Osteoblast (primary cell): ENCODE data around the gene NAT14. TPM values are rescaled to one million over a fixed set of nuclear protein-coding genes. Genes with fewer than 3 reads are reported as not detected.

Source experiments
- DNase-seq: peaks from one replicate; pipeline ENCODE4 v3.0.0; 2011; ENCODE audit warnings: low spot score, mixed read lengths; ENCODE audit not compliant: insufficient read length; ENCODE audit errors: missing footprints
- H2AFZ ChIP-seq: 2 replicates; pipeline ENCODE4 v1.6.0; 2011; ENCODE audit warnings: mild to moderate bottlenecking, low read length
- H3K27ac ChIP-seq: 2 replicates; pipeline ENCODE4 v1.5.1; 2011; ENCODE audit warnings: mild to moderate bottlenecking, low read depth, low read length, moderate library complexity
- H3K27me3 ChIP-seq: 2 replicates; pipeline ENCODE4 v1.6.0; 2012; ENCODE audit warnings: mild to moderate bottlenecking, control low read depth, inconsistent platforms, low read length, moderate library complexity; ENCODE audit not compliant: insufficient read depth
- H3K36me3 ChIP-seq: 2 replicates; pipeline ENCODE4 v1.5.1; 2011; ENCODE audit warnings: mild to moderate bottlenecking, low read length, control low read depth, moderate library complexity; ENCODE audit not compliant: insufficient read depth
- H3K4me1 ChIP-seq: 2 replicates; pipeline ENCODE4 v1.5.1; 2011; ENCODE audit warnings: mild to moderate bottlenecking, low read length, control low read depth, moderate library complexity; ENCODE audit not compliant: insufficient read depth
- H3K4me2 ChIP-seq: 2 replicates; pipeline ENCODE4 v1.6.0; 2011; ENCODE audit warnings: mild to moderate bottlenecking, low read length; ENCODE audit not compliant: insufficient read depth
- H3K4me3 ChIP-seq: fragments of 200-600 bp; sonication (generic); 3 replicates; pipeline ENCODE4 v1.5.1; 2012; ENCODE audit warnings: mild to moderate bottlenecking, low read length, inconsistent platforms; ENCODE audit not compliant: insufficient read depth
- H3K79me2 ChIP-seq: 2 replicates; pipeline ENCODE4 v1.6.0; 2012; ENCODE audit warnings: mild to moderate bottlenecking, low read length, control low read depth, inconsistent platforms; ENCODE audit not compliant: insufficient read depth
- H3K9me3 ChIP-seq: 2 replicates; pipeline ENCODE4 v1.5.1; 2011; ENCODE audit warnings: low read depth, low read length, control low read depth
- H4K20me1 ChIP-seq: 2 replicates; pipeline ENCODE4 v1.6.0; 2012; ENCODE audit warnings: mild to moderate bottlenecking, low read length, control low read depth; ENCODE audit not compliant: insufficient read depth
- total RNA-seq: library from RNA; depleted of rRNA; stranded (reverse); fragments of >200 nt; gene quantifications from 2 replicates; pipeline ENCODE4 v1.2.3, GENCODE V29; 2012
- TF ChIP-seq, protein P1 (sequence below): IDR thresholded peaks from 2 replicates; pipeline ENCODE4 v1.5.1; 2011; ENCODE audit warnings: mild to moderate bottlenecking, low read depth, low read length, moderate library complexity; ENCODE audit errors: extremely low read depth

Gene NAT14
- total RNA-seq, 1 donor, result 11.2 TPM

DNA sequence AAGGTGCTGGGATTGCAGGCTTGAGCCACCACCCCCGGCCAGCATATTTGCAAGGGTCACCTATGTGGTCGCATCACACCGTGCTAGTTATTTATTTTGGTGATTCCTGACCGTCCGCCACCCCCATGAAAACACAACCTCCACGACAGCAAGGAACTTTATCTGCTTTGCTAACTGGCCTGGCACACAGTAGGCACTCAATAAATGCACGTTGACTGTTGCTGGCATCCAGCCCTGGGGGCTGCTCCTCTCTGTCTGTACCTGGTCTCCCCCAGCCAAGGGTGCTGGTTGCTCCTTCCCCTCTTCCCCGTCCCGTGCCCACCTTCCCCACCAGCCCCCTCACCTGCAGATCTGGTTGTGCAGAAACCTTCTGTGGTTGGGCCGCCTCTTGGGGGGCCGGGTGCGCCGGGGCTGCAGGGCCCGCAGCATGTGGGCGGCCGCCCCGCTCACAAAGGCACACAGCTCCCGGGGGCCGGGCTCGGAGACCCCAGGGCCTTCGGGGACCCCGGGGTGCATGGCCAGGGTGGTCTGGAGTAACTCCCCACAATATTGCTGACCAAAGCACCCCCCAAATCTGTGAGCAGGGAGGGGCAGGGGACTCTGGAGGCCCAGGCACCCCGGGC is 20.8 kb upstream of the NAT14 start:
- no peak for DNase-seq
- H2AFZ ChIP-seq, result no peak overlapping the region
- peaks cover 8% of the 10 kb centered on the region for H3K79me2 ChIP-seq
- H3K36me3 ChIP-seq, result no peaks in the 10 kb centered on the region
- H3K9me3 ChIP-seq, result no peaks in the 10 kb centered on the region
- peaks cover 4% of the 10 kb centered on the region for H4K20me1 ChIP-seq
- no peak overlapping the region for H3K27ac ChIP-seq
- H3K4me1 ChIP-seq, result peaks cover 30% of the 10 kb centered on the region
- H3K4me2 ChIP-seq, result no peak overlapping the region
- no peaks in the 10 kb centered on the region for H3K27me3 ChIP-seq
- H3K4me3 ChIP-seq, result no peak overlapping the region
- TF ChIP-seq, protein P1, sequence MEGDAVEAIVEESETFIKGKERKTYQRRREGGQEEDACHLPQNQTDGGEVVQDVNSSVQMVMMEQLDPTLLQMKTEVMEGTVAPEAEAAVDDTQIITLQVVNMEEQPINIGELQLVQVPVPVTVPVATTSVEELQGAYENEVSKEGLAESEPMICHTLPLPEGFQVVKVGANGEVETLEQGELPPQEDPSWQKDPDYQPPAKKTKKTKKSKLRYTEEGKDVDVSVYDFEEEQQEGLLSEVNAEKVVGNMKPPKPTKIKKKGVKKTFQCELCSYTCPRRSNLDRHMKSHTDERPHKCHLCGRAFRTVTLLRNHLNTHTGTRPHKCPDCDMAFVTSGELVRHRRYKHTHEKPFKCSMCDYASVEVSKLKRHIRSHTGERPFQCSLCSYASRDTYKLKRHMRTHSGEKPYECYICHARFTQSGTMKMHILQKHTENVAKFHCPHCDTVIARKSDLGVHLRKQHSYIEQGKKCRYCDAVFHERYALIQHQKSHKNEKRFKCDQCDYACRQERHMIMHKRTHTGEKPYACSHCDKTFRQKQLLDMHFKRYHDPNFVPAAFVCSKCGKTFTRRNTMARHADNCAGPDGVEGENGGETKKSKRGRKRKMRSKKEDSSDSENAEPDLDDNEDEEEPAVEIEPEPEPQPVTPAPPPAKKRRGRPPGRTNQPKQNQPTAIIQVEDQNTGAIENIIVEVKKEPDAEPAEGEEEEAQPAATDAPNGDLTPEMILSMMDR, result no peak

DNA sequence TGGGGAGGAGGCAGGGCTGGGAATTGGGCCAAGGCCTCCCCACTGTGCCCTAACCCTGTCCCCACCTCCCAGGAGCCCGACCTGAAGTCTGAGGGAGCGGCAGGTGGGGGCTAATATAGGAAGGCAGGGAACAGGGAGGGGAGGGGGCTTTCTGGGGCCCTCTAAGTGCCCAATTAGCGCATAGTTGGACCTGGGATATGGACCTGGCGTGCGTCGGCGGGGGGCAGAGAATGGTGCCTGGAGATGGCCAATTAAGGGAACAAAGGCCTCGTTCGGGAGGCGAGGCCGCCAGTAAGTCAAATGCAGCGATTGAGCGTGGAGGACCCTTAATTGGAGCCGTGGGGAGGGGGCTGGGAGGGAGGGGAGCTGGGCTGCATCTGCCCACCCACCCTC is 20.3 kb upstream of the NAT14 start, which contains the start of gene C19orf85:
Gene C19orf85 (minus strand): TSS at position 90 of the 393 bp plus-strand sequence. CDS start 197 bp downstream, outside the sequence.
- Histone ChIP-seq H3K4me2 (no peak within 1 kb of the TSS), H3K4me3 (no peak within 1 kb of the TSS), H3K27me3 (no peaks in the 10 kb centered on the region), H3K36me3 (no peaks in the 10 kb centered on the region), H4K20me1 (no peaks in the 10 kb centered on the region), H2AFZ (no peak within 1 kb of the TSS), H3K79me2 (peaks cover 7% of the 10 kb centered on the region), H3K9me3 (no peaks in the 10 kb centered on the region), H3K4me1 (peaks cover 30% of the 10 kb centered on the region), H3K27ac (no peak within 1 kb of the TSS)
- DNase-seq, result no peak
- TF ChIP-seq, protein P1, result no peak

- no peak overlapping the region for H3K4me2 ChIP-seq
Observed at GRCh38 chr19:55465460-55466240, 19.3 kb upstream of the NAT14 start.

More at GRCh38 chr19:55465460-55466240, 19.3 kb upstream of the NAT14 start:
- no peak for DNase-seq
- no peaks in the 10 kb centered on the region for H3K9me3 ChIP-seq
- peaks cover 21% of the 10 kb centered on the region for H3K4me1 ChIP-seq
- H3K27ac ChIP-seq, result no peak overlapping the region
- no peaks in the 10 kb centered on the region for H3K27me3 ChIP-seq
- H4K20me1 ChIP-seq, result no peaks in the 10 kb centered on the region
- H3K4me3 ChIP-seq, result no peak overlapping the region
- peaks cover 3% of the 10 kb centered on the region for H3K79me2 ChIP-seq
- no peaks in the 10 kb centered on the region for H3K36me3 ChIP-seq
- TF ChIP-seq, protein P1, result no peak
- H2AFZ ChIP-seq, result no peak overlapping the region
